H1 (cell line): ENCODE data around the gene RAP2B. TPM values are rescaled to one million over a fixed set of nuclear protein-coding genes. Genes with fewer than 3 reads are reported as not detected.
"Not testable (repeated sequence)": the region's sequence is repeated elsewhere in the genome, so short reads cannot be mapped to it uniquely, and the experiment has no call there.

Experiments used
- CTCF ChIA-PET: fragments of 300-600 bp; sonication (Branson Sonifier 250); formaldehyde crosslinking; loops from one replicate; lab custom pipeline; 2021; ENCODE audit not compliant: partially characterized antibody; lab: Charles Lee
- POLR2A ChIA-PET: fragments of 300-600 bp; sonication (Branson Sonifier 250); formaldehyde crosslinking; loops from one replicate; lab custom pipeline; 2021; ENCODE audit warnings: inconsistent platforms; ENCODE audit not compliant: partially characterized antibody; lab: Charles Lee
- DNase-seq, 2 experiments: peaks; one replicate each; pipeline versions ENCODE4 v3.0.0 to v3.0.0-alpha.2; 2010 to 2022; ENCODE audit warnings: low spot score in 2 of 2, low read depth in 1 of 2, mixed read lengths in 1 of 2
- FAIRE-seq: peaks from 2 replicates; lab custom pipeline; 2011; peaks lifted over from hg19 to GRCh38; lab: Jason Lieb, UNC
- H2AFZ ChIP-seq: 2 replicates; pipeline ENCODE4 v1.8.1; 2012; ENCODE audit warnings: low read length, inconsistent platforms
- H2AK5ac ChIP-seq: 2 replicates; pipeline ENCODE4 v1.6.1; 2013; ENCODE audit warnings: low read depth, low read length
- H2BK120ac ChIP-seq: replicated peaks from 2 replicates; pipeline ENCODE3; 2013; ENCODE audit warnings: low read depth, low read length, inconsistent platforms
- H2BK12ac ChIP-seq: 2 replicates; pipeline ENCODE4 v1.6.1; 2013; ENCODE audit warnings: low read depth, low read length
- H2BK15ac ChIP-seq: 2 replicates; pipeline ENCODE4 v1.6.1; 2013; ENCODE audit warnings: low read length
- H2BK20ac ChIP-seq: 2 replicates; pipeline ENCODE4 v1.6.1; 2013; ENCODE audit warnings: low read length
- H2BK5ac ChIP-seq: 2 replicates; pipeline ENCODE4 v1.6.1; 2013; ENCODE audit warnings: low read depth, low read length
- H3K14ac ChIP-seq: 2 replicates; pipeline ENCODE4 v1.6.1; 2013; ENCODE audit warnings: inconsistent platforms; ENCODE audit not compliant: insufficient read length
- H3K18ac ChIP-seq: 2 replicates; pipeline ENCODE4 v1.6.1; 2013; ENCODE audit warnings: low read length; ENCODE audit errors: extremely low read depth
- H3K23ac ChIP-seq: 2 replicates; pipeline ENCODE4 v1.6.1; 2013; ENCODE audit warnings: inconsistent platforms; ENCODE audit not compliant: insufficient read length
- H3K23me2 ChIP-seq: 2 replicates; pipeline ENCODE4 v1.6.1; 2013; ENCODE audit warnings: low read depth, low read length
- H3K27ac ChIP-seq: 2 replicates; pipeline ENCODE4 v1.6.1; 2011; ENCODE audit warnings: low read depth, low read length, inconsistent platforms
- H3K27me3 ChIP-seq, 4 experiments: replicated peaks in 1 of 4; 1 replicate in 1 of 4; 2 replicates in 3 of 4; pipeline versions ENCODE4 v1.6.1 to v1.8.1; 2011 to 2013; ENCODE audit warnings: low read length in 3 of 4, mild to moderate bottlenecking in 3 of 4, inconsistent platforms in 2 of 4, mixed read lengths in 2 of 4, moderate library complexity in 1 of 4; ENCODE audit not compliant: control insufficient read depth in 3 of 4, insufficient read depth in 3 of 4; ENCODE audit errors: extremely low read depth in 1 of 4
- H3K36me3 ChIP-seq, 4 experiments: 2 replicates each; pipeline versions ENCODE4 v1.6.1 to v1.8.1; 2011 to 2013; ENCODE audit warnings: mild to moderate bottlenecking in 4 of 4, low read length in 3 of 4, moderate library complexity in 2 of 4, control low read depth in 1 of 4, inconsistent platforms in 1 of 4; ENCODE audit not compliant: insufficient read depth in 4 of 4, control insufficient read depth in 2 of 4
- H3K4ac ChIP-seq: replicated peaks from 2 replicates; pipeline ENCODE3; 2013; ENCODE audit warnings: low read length, low read depth, mixed read lengths, inconsistent platforms; ENCODE audit not compliant: insufficient read length
- H3K4me1 ChIP-seq, 4 experiments: replicated peaks in 1 of 4; 1 replicate in 1 of 4; 2 replicates in 3 of 4; pipeline versions ENCODE4 v1.6.1 to v1.8.1; 2011 to 2013; ENCODE audit warnings: low read length in 3 of 4, inconsistent platforms in 2 of 4, mixed read lengths in 1 of 4; ENCODE audit not compliant: insufficient read depth in 4 of 4, control insufficient read depth in 3 of 4
- H3K4me2 ChIP-seq, 2 experiments: 2 replicates each; pipeline versions ENCODE4 v1.6.1 to v1.8.1; 2011 to 2013; ENCODE audit warnings: low read depth in 2 of 2, low read length in 2 of 2, control low read depth in 1 of 2, inconsistent platforms in 1 of 2, mild to moderate bottlenecking in 1 of 2; ENCODE audit not compliant: insufficient read depth in 1 of 2
- H3K4me3 ChIP-seq, 4 experiments: fragments of 200-600, 300-600 bp in 1 of 4; sonication (generic), shearing (Covaris generic), sonication (Bioruptor Twin) in 1 of 4; 2 replicates each; pipeline versions ENCODE4 v1.5.1 to v1.8.1; 2011 to 2016; ENCODE audit warnings: low read length in 4 of 4, low read depth in 3 of 4, control low read depth in 2 of 4, inconsistent platforms in 2 of 4, mild to moderate bottlenecking in 2 of 4, mixed read lengths in 1 of 4, moderate library complexity in 1 of 4; ENCODE audit not compliant: insufficient read depth in 2 of 4; ENCODE audit errors: extremely low read depth in 1 of 4
- H3K56ac ChIP-seq: replicated peaks from 2 replicates; pipeline ENCODE3; 2013; ENCODE audit warnings: low read depth, mild to moderate bottlenecking, mixed read lengths, low read length, inconsistent platforms; ENCODE audit not compliant: insufficient read length
- H3K79me1 ChIP-seq: 2 replicates; pipeline ENCODE4 v1.6.1; 2013; ENCODE audit warnings: low read depth, low read length, control low read depth
- H3K79me2 ChIP-seq, 2 experiments: 2 replicates each; pipeline versions ENCODE4 v1.6.1 to v1.8.1; 2012 to 2013; ENCODE audit warnings: low read length in 2 of 2, mild to moderate bottlenecking in 2 of 2, inconsistent platforms in 1 of 2; ENCODE audit not compliant: insufficient read depth in 2 of 2, control insufficient read depth in 1 of 2
- H3K9ac ChIP-seq, 4 experiments: replicated peaks in 1 of 4; 1 replicate in 1 of 4; 2 replicates in 3 of 4; pipeline versions ENCODE4 v1.6.1 to v1.8.1; 2011 to 2013; ENCODE audit warnings: low read depth in 3 of 4, low read length in 3 of 4, control low read depth in 2 of 4, mild to moderate bottlenecking in 2 of 4, moderate library complexity in 2 of 4, inconsistent platforms in 1 of 4; ENCODE audit errors: extremely low read depth in 1 of 4
- H3K9me3 ChIP-seq, 2 experiments: 2 replicates each; pipeline versions ENCODE4 v1.6.1 to v1.8.1; 2012 to 2013; ENCODE audit warnings: mild to moderate bottlenecking in 2 of 2, moderate library complexity in 2 of 2, control low read depth in 1 of 2, inconsistent platforms in 1 of 2, low read depth in 1 of 2, low read length in 1 of 2, mixed read lengths in 1 of 2; ENCODE audit not compliant: insufficient read depth in 2 of 2
- H4K20me1 ChIP-seq, 2 experiments: replicated peaks in 1 of 2; 2 replicates each; pipeline versions ENCODE3 to v1.8.1; 2011 to 2013; ENCODE audit warnings: inconsistent platforms in 2 of 2, low read length in 2 of 2, mild to moderate bottlenecking in 1 of 2; ENCODE audit not compliant: insufficient read depth in 2 of 2, control insufficient read depth in 1 of 2
- H4K5ac ChIP-seq: 2 replicates; pipeline ENCODE4 v1.6.1; 2013; ENCODE audit warnings: low read length, low read depth, mixed read lengths, inconsistent platforms; ENCODE audit not compliant: insufficient read length
- H4K8ac ChIP-seq: 2 replicates; pipeline ENCODE4 v1.8.0; 2013; ENCODE audit warnings: mild to moderate bottlenecking, moderate library complexity, low read length, inconsistent platforms; ENCODE audit not compliant: insufficient read depth; ENCODE audit errors: extremely low read depth
- H4K91ac ChIP-seq: replicated peaks from 2 replicates; pipeline ENCODE3; 2013; ENCODE audit warnings: low read length, mixed read lengths, inconsistent platforms; ENCODE audit not compliant: insufficient read length
- WGBS, 2 experiments: shearing (Covaris generic) in 1 of 2; methylation state at CpG; one replicate each; pipeline versions ENCODE4 v1.1.6 to v1.1.7; 2013 to 2015; ENCODE audit warnings: low lambda C conversion rate in 2 of 2, mixed read lengths in 2 of 2, inconsistent platforms in 1 of 2, low coverage in 1 of 2, missing lambda C conversion rate in 1 of 2; ENCODE audit not compliant: insufficient replicate concordance in 2 of 2, insufficient coverage in 1 of 2, insufficient read length in 1 of 2; ENCODE audit errors: extremely low coverage in 1 of 2, missing lambda C conversion rate in 1 of 2; 5-methylcytosine and 5-hydroxymethylcytosine counted together
- polyA plus RNA-seq, 7 experiments: library from polyadenylated mRNA; depleted of rRNA in 3 of 7; stranded (reverse) in 5 of 7; unstranded in 2 of 7; fragments of >200 nt in 5 of 7; fragments of 200-250 nt in 2 of 7; gene quantifications; 1 replicate in 5 of 7; 2 replicates in 1 of 7; 4 replicates in 1 of 7; pipeline versions ENCODE4 v1.2.1 to v1.2.3, GENCODE V29; 2011 to 2013; ENCODE audit warnings: missing spikeins in 2 of 7, mixed read lengths in 2 of 7
- total RNA-seq: library from RNA; stranded (reverse); fragmentation: NEBNext Ultra II Directional; extraction: Animal tissue kit (Norgen Biotek cat#: 25700); gene quantifications from 2 replicates; pipeline ENCODE4 v1.2.1, GENCODE V29; 2021

RAP2B gene
- total and polyA plus RNA-seq, 2 of the 8 experiments (the other 6 are each of a cell fraction or from before 2014, with no cell fraction given) = 7.5 to 20.3 TPM

DNA sequence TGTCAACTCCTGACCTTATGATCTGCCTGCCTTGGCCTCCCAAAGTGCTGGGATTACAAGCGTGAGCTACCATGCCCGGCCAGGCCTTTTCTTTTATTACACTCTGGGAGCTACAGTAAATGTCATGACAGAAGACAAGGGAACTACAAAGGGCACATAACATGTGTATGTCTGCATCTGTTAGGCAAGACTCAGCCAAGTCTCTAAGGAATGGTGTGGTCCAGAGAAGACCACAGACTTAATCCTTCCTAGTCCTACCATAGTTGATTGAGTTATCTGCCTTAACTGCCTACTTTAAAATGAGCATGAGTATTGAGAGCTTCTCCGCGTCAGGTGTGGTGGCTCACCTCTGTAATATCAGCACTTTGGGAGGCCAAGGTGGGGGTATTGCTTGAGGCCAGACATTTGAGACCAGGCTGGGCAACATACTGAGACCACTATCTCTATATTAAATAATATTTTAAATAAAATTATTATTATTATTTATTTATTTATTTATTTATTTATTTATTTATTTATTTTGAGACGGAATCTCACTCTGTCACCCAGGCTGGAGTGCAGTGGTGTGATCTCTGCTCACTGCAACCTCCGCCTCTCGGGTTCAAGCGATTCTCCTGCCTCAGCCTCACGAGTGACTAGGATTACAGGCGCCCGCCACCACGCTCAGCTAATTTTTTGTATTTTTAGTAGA is 31.9 kb downstream of the RAP2B start:
- H2AFZ ChIP-seq, H3K27me3 ChIP-seq, H3K9ac ChIP-seq, H3K27ac ChIP-seq, H3K4me2 ChIP-seq, H3K14ac ChIP-seq, H2BK12ac ChIP-seq, H3K56ac ChIP-seq, H4K20me1 ChIP-seq, POLR2A ChIA-PET, H3K4me1 ChIP-seq, H4K91ac ChIP-seq, H4K5ac ChIP-seq, H2AK5ac ChIP-seq, H3K18ac ChIP-seq, H4K8ac ChIP-seq, H3K79me1 ChIP-seq, FAIRE-seq, H2BK5ac ChIP-seq, H3K4me3 ChIP-seq, H2BK15ac ChIP-seq, H3K9me3 ChIP-seq, H3K4ac ChIP-seq, DNase-seq, H3K23me2 ChIP-seq, H3K36me3 ChIP-seq, H2BK20ac ChIP-seq, H3K23ac ChIP-seq, H2BK120ac ChIP-seq, H3K79me2 ChIP-seq: not testable (repeated sequence)
- WGBS, 2 experiments = 94% methylated on average over 12 of the region's 12 CpGs; no CpG with 5 or more reads in 1 of the 2 experiments
- CTCF ChIA-PET = interaction anchor here (1.0 to 1.2 kb wide), 3 partner anchors 11 to 598 kb away, joined by 3 read pairs; no protein-coding TSS in a partner anchor
